H1 (cell line): ENCODE data around the gene PSORS1C1. TPM values are rescaled to one million over a fixed set of nuclear protein-coding genes. Genes with fewer than 3 reads are reported as not detected.

ENCODE experiments used
- CTCF ChIA-PET: fragments of 300-600 bp; sonication (Branson Sonifier 250); formaldehyde crosslinking; loops from one replicate; lab custom pipeline; 2021; ENCODE audit not compliant: partially characterized antibody; lab: Charles Lee
- POLR2A ChIA-PET: fragments of 300-600 bp; sonication (Branson Sonifier 250); formaldehyde crosslinking; loops from one replicate; lab custom pipeline; 2021; ENCODE audit warnings: inconsistent platforms; ENCODE audit not compliant: partially characterized antibody; lab: Charles Lee
- DNase-seq, 2 experiments: peaks; one replicate each; pipeline versions ENCODE4 v3.0.0 to v3.0.0-alpha.2; 2010 to 2022; ENCODE audit warnings: low spot score in 2 of 2, low read depth in 1 of 2, mixed read lengths in 1 of 2
- FAIRE-seq: peaks from 2 replicates; lab custom pipeline; 2011; peaks lifted over from hg19 to GRCh38; lab: Jason Lieb, UNC
- H2AFZ ChIP-seq: 2 replicates; pipeline ENCODE4 v1.8.1; 2012; ENCODE audit warnings: low read length, inconsistent platforms
- H2AK5ac ChIP-seq: 2 replicates; pipeline ENCODE4 v1.6.1; 2013; ENCODE audit warnings: low read depth, low read length
- H2BK120ac ChIP-seq: replicated peaks from 2 replicates; pipeline ENCODE3; 2013; ENCODE audit warnings: low read depth, low read length, inconsistent platforms
- H2BK12ac ChIP-seq: 2 replicates; pipeline ENCODE4 v1.6.1; 2013; ENCODE audit warnings: low read depth, low read length
- H2BK15ac ChIP-seq: 2 replicates; pipeline ENCODE4 v1.6.1; 2013; ENCODE audit warnings: low read length
- H2BK20ac ChIP-seq: 2 replicates; pipeline ENCODE4 v1.6.1; 2013; ENCODE audit warnings: low read length
- H2BK5ac ChIP-seq: 2 replicates; pipeline ENCODE4 v1.6.1; 2013; ENCODE audit warnings: low read depth, low read length
- H3K14ac ChIP-seq: 2 replicates; pipeline ENCODE4 v1.6.1; 2013; ENCODE audit warnings: inconsistent platforms; ENCODE audit not compliant: insufficient read length
- H3K18ac ChIP-seq: 2 replicates; pipeline ENCODE4 v1.6.1; 2013; ENCODE audit warnings: low read length; ENCODE audit errors: extremely low read depth
- H3K23ac ChIP-seq: 2 replicates; pipeline ENCODE4 v1.6.1; 2013; ENCODE audit warnings: inconsistent platforms; ENCODE audit not compliant: insufficient read length
- H3K23me2 ChIP-seq: 2 replicates; pipeline ENCODE4 v1.6.1; 2013; ENCODE audit warnings: low read depth, low read length
- H3K27ac ChIP-seq: 2 replicates; pipeline ENCODE4 v1.6.1; 2011; ENCODE audit warnings: low read depth, low read length, inconsistent platforms
- H3K27me3 ChIP-seq, 4 experiments: replicated peaks in 1 of 4; 1 replicate in 1 of 4; 2 replicates in 3 of 4; pipeline versions ENCODE4 v1.6.1 to v1.8.1; 2011 to 2013; ENCODE audit warnings: low read length in 3 of 4, mild to moderate bottlenecking in 3 of 4, inconsistent platforms in 2 of 4, mixed read lengths in 2 of 4, moderate library complexity in 1 of 4; ENCODE audit not compliant: control insufficient read depth in 3 of 4, insufficient read depth in 3 of 4; ENCODE audit errors: extremely low read depth in 1 of 4
- H3K36me3 ChIP-seq, 4 experiments: 2 replicates each; pipeline versions ENCODE4 v1.6.1 to v1.8.1; 2011 to 2013; ENCODE audit warnings: mild to moderate bottlenecking in 4 of 4, low read length in 3 of 4, moderate library complexity in 2 of 4, control low read depth in 1 of 4, inconsistent platforms in 1 of 4; ENCODE audit not compliant: insufficient read depth in 4 of 4, control insufficient read depth in 2 of 4
- H3K4ac ChIP-seq: replicated peaks from 2 replicates; pipeline ENCODE3; 2013; ENCODE audit warnings: low read length, low read depth, mixed read lengths, inconsistent platforms; ENCODE audit not compliant: insufficient read length
- H3K4me1 ChIP-seq, 4 experiments: replicated peaks in 1 of 4; 1 replicate in 1 of 4; 2 replicates in 3 of 4; pipeline versions ENCODE4 v1.6.1 to v1.8.1; 2011 to 2013; ENCODE audit warnings: low read length in 3 of 4, inconsistent platforms in 2 of 4, mixed read lengths in 1 of 4; ENCODE audit not compliant: insufficient read depth in 4 of 4, control insufficient read depth in 3 of 4
- H3K4me2 ChIP-seq, 2 experiments: 2 replicates each; pipeline versions ENCODE4 v1.6.1 to v1.8.1; 2011 to 2013; ENCODE audit warnings: low read depth in 2 of 2, low read length in 2 of 2, control low read depth in 1 of 2, inconsistent platforms in 1 of 2, mild to moderate bottlenecking in 1 of 2; ENCODE audit not compliant: insufficient read depth in 1 of 2
- H3K4me3 ChIP-seq, 4 experiments: fragments of 200-600, 300-600 bp in 1 of 4; sonication (generic), shearing (Covaris generic), sonication (Bioruptor Twin) in 1 of 4; 2 replicates each; pipeline versions ENCODE4 v1.5.1 to v1.8.1; 2011 to 2016; ENCODE audit warnings: low read length in 4 of 4, low read depth in 3 of 4, control low read depth in 2 of 4, inconsistent platforms in 2 of 4, mild to moderate bottlenecking in 2 of 4, mixed read lengths in 1 of 4, moderate library complexity in 1 of 4; ENCODE audit not compliant: insufficient read depth in 2 of 4; ENCODE audit errors: extremely low read depth in 1 of 4
- H3K56ac ChIP-seq: replicated peaks from 2 replicates; pipeline ENCODE3; 2013; ENCODE audit warnings: low read depth, mild to moderate bottlenecking, mixed read lengths, low read length, inconsistent platforms; ENCODE audit not compliant: insufficient read length
- H3K79me1 ChIP-seq: 2 replicates; pipeline ENCODE4 v1.6.1; 2013; ENCODE audit warnings: low read depth, low read length, control low read depth
- H3K79me2 ChIP-seq, 2 experiments: 2 replicates each; pipeline versions ENCODE4 v1.6.1 to v1.8.1; 2012 to 2013; ENCODE audit warnings: low read length in 2 of 2, mild to moderate bottlenecking in 2 of 2, inconsistent platforms in 1 of 2; ENCODE audit not compliant: insufficient read depth in 2 of 2, control insufficient read depth in 1 of 2
- H3K9ac ChIP-seq, 4 experiments: replicated peaks in 1 of 4; 1 replicate in 1 of 4; 2 replicates in 3 of 4; pipeline versions ENCODE4 v1.6.1 to v1.8.1; 2011 to 2013; ENCODE audit warnings: low read depth in 3 of 4, low read length in 3 of 4, control low read depth in 2 of 4, mild to moderate bottlenecking in 2 of 4, moderate library complexity in 2 of 4, inconsistent platforms in 1 of 4; ENCODE audit errors: extremely low read depth in 1 of 4
- H3K9me3 ChIP-seq, 2 experiments: 2 replicates each; pipeline versions ENCODE4 v1.6.1 to v1.8.1; 2012 to 2013; ENCODE audit warnings: mild to moderate bottlenecking in 2 of 2, moderate library complexity in 2 of 2, control low read depth in 1 of 2, inconsistent platforms in 1 of 2, low read depth in 1 of 2, low read length in 1 of 2, mixed read lengths in 1 of 2; ENCODE audit not compliant: insufficient read depth in 2 of 2
- H4K20me1 ChIP-seq, 2 experiments: replicated peaks in 1 of 2; 2 replicates each; pipeline versions ENCODE3 to v1.8.1; 2011 to 2013; ENCODE audit warnings: inconsistent platforms in 2 of 2, low read length in 2 of 2, mild to moderate bottlenecking in 1 of 2; ENCODE audit not compliant: insufficient read depth in 2 of 2, control insufficient read depth in 1 of 2
- H4K5ac ChIP-seq: 2 replicates; pipeline ENCODE4 v1.6.1; 2013; ENCODE audit warnings: low read length, low read depth, mixed read lengths, inconsistent platforms; ENCODE audit not compliant: insufficient read length
- H4K8ac ChIP-seq: 2 replicates; pipeline ENCODE4 v1.8.0; 2013; ENCODE audit warnings: mild to moderate bottlenecking, moderate library complexity, low read length, inconsistent platforms; ENCODE audit not compliant: insufficient read depth; ENCODE audit errors: extremely low read depth
- H4K91ac ChIP-seq: replicated peaks from 2 replicates; pipeline ENCODE3; 2013; ENCODE audit warnings: low read length, mixed read lengths, inconsistent platforms; ENCODE audit not compliant: insufficient read length
- BCL11A ChIP-seq, 2 experiments: IDR thresholded peaks; one replicate each; pipeline ENCODE4 v1.6.1; 2011; ENCODE audit warnings: low read depth in 2 of 2, low read length in 2 of 2, mild to moderate bottlenecking in 2 of 2
- FOSL1 ChIP-seq: IDR thresholded peaks from 2 replicates; pipeline ENCODE4 v1.6.1; 2011; ENCODE audit warnings: mild to moderate bottlenecking, low read depth, low read length, moderate library complexity; ENCODE audit not compliant: insufficient read depth
- KDM1A ChIP-seq: fragments of 200-600, 300-600 bp; sonication (generic); IDR thresholded peaks from 2 replicates; pipeline ENCODE4 v1.7.1; 2016; ENCODE audit warnings: mild to moderate bottlenecking, low read length, borderline replicate concordance
- NRF1 ChIP-seq: IDR thresholded peaks from 2 replicates; pipeline ENCODE4 v1.6.1; 2011; ENCODE audit warnings: mild to moderate bottlenecking, low read depth, low read length, improper control_type of control experiment
- SAP30 ChIP-seq: fragments of 300-600 bp; sonication (generic); IDR thresholded peaks from 2 replicates; pipeline ENCODE4 v1.7.1; 2012; ENCODE audit warnings: low read length, moderate library complexity, mild to moderate bottlenecking, inconsistent platforms; ENCODE audit not compliant: insufficient read depth, insufficient replicate concordance
- SIRT6 ChIP-seq: IDR thresholded peaks from one replicate; pipeline ENCODE4 v1.7.1; 2012; ENCODE audit warnings: low read length, inconsistent platforms
- SP1 ChIP-seq: IDR thresholded peaks from 2 replicates; pipeline ENCODE4 v1.6.1; 2011; ENCODE audit warnings: low read depth, low read length
- SRF ChIP-seq: IDR thresholded peaks from 2 replicates; pipeline ENCODE4 v1.6.1; 2011; ENCODE audit warnings: mild to moderate bottlenecking, low read depth, low read length, moderate library complexity
- WGBS, 2 experiments: shearing (Covaris generic) in 1 of 2; methylation state at CpG; one replicate each; pipeline versions ENCODE4 v1.1.6 to v1.1.7; 2013 to 2015; ENCODE audit warnings: low lambda C conversion rate in 2 of 2, mixed read lengths in 2 of 2, inconsistent platforms in 1 of 2, low coverage in 1 of 2, missing lambda C conversion rate in 1 of 2; ENCODE audit not compliant: insufficient replicate concordance in 2 of 2, insufficient coverage in 1 of 2, insufficient read length in 1 of 2; ENCODE audit errors: extremely low coverage in 1 of 2, missing lambda C conversion rate in 1 of 2; 5-methylcytosine and 5-hydroxymethylcytosine counted together
- polyA plus RNA-seq, 7 experiments: library from polyadenylated mRNA; depleted of rRNA in 3 of 7; stranded (reverse) in 5 of 7; unstranded in 2 of 7; fragments of >200 nt in 5 of 7; fragments of 200-250 nt in 2 of 7; gene quantifications; 1 replicate in 5 of 7; 2 replicates in 1 of 7; 4 replicates in 1 of 7; pipeline versions ENCODE4 v1.2.1 to v1.2.3, GENCODE V29; 2011 to 2013; ENCODE audit warnings: missing spikeins in 2 of 7, mixed read lengths in 2 of 7
- total RNA-seq: library from RNA; stranded (reverse); fragmentation: NEBNext Ultra II Directional; extraction: Animal tissue kit (Norgen Biotek cat#: 25700); gene quantifications from 2 replicates; pipeline ENCODE4 v1.2.1, GENCODE V29; 2021
- TF ChIP-seq, protein P1 (sequence below): IDR thresholded peaks from 2 replicates; pipeline ENCODE4 v1.6.1; 2011; ENCODE audit warnings: low read depth, mild to moderate bottlenecking, low read length; ENCODE audit not compliant: insufficient read depth
- TF ChIP-seq, protein P2 (sequence below): IDR thresholded peaks from 2 replicates; pipeline ENCODE4 v1.6.1; 2012; ENCODE audit warnings: inconsistent platforms
- TF ChIP-seq, protein P3 (sequence below): IDR thresholded peaks from 2 replicates; pipeline ENCODE4 v1.6.1; 2012; ENCODE audit warnings: low read length, inconsistent platforms

Gene PSORS1C1
- total and polyA plus RNA-seq, 2 of the 8 experiments (the other 6 are each of a cell fraction or from before 2014, with no cell fraction given): 0.12 to 0.52 TPM

DNA sequence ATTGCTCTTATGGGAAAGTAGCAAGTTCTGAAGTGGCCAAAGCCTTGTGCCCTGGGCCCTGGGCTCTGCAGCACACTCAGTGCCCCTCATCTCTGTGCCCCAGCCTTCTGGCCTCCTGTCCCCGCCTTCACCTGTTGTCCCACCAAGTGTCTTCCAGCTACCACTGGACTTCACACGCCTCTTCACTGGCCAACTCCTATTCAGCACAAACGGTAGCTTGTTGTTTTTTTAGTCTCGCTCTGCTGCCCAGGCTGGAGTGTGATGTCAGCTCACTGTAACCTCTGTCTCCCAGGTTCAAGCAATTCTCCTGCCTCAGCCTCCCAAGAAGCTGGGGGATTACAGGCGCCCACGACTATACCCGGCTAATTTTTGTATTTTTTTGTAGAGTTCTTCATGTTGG lies 38.2 kb downstream of the PSORS1C1 start:
- no peak for FAIRE-seq
- ChIA-PET CTCF (interaction anchor here (1.1 to 3.2 kb wide), 8 partner anchors 13 to 65 kb away, joined by 3 to 15 read pairs (median 4); partner anchors contain the start of gene PSORS1C2), POLR2A (interaction anchor here (61.6 to 68.5 kb wide), 2 partner anchors 5 to 16 kb away, joined by 2251 read pairs; partner anchors contain the start of genes CCHCR1, CDSN, POU5F1 and PSORS1C1)
- TF ChIP-seq KDM1A (no peak), BCL11A (IDR thresholded peaks at IDR 0.05; ENCODE audit: low read depth in 2 of 2, low read length in 2 of 2) (no peak), NRF1 (no peak), FOSL1 (no peak), SRF (no peak), SAP30 (no peak), SP1 (no peak), SIRT6 (no peak)
- TF ChIP-seq, protein P1, sequence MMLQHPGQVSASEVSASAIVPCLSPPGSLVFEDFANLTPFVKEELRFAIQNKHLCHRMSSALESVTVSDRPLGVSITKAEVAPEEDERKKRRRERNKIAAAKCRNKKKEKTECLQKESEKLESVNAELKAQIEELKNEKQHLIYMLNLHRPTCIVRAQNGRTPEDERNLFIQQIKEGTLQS: no peak
- TF ChIP-seq, protein P2, sequence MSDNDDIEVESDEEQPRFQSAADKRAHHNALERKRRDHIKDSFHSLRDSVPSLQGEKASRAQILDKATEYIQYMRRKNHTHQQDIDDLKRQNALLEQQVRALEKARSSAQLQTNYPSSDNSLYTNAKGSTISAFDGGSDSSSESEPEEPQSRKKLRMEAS: no peak
- TF ChIP-seq, protein P3, sequence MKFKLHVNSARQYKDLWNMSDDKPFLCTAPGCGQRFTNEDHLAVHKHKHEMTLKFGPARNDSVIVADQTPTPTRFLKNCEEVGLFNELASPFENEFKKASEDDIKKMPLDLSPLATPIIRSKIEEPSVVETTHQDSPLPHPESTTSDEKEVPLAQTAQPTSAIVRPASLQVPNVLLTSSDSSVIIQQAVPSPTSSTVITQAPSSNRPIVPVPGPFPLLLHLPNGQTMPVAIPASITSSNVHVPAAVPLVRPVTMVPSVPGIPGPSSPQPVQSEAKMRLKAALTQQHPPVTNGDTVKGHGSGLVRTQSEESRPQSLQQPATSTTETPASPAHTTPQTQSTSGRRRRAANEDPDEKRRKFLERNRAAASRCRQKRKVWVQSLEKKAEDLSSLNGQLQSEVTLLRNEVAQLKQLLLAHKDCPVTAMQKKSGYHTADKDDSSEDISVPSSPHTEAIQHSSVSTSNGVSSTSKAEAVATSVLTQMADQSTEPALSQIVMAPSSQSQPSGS: no peak

More for the DNA sequence above, 38.2 kb downstream of the PSORS1C1 start:
- no peak overlapping the region for H2BK5ac ChIP-seq
- H4K91ac ChIP-seq: no peak overlapping the region
- no peak overlapping the region for H3K14ac ChIP-seq
- H3K56ac ChIP-seq: no peak overlapping the region
- no peak overlapping the region for H2BK12ac ChIP-seq
- H3K27ac ChIP-seq: no peak overlapping the region
- H3K23ac ChIP-seq: no peak overlapping the region
- no peaks in the 10 kb centered on the region for H3K79me2 ChIP-seq
- no peak overlapping the region; the same call in 1 of the 2 replicates for H4K8ac ChIP-seq
- no peak overlapping the region for H3K4me2 ChIP-seq
- H3K4me1 ChIP-seq: peaks cover 0 to 13% (median 5%) of the 10 kb centered on the region in 4 experiments; a peak in 3 of 7 replicates
- H3K79me1 ChIP-seq: no peaks in the 10 kb centered on the region
- H3K9ac ChIP-seq: peak overlapping the region in 1 of 4 experiments; percentile 1; a peak in 2 of 7 replicates
- peaks cover 0 to 3% of the 10 kb centered on the region in 2 experiments for H4K20me1 ChIP-seq
- H2BK20ac ChIP-seq: no peak overlapping the region
- peaks cover 0 to 40% (median 7%) of the 10 kb centered on the region in 4 experiments; a peak in 7 of 8 replicates for H3K36me3 ChIP-seq
- H2AFZ ChIP-seq: no peak overlapping the region
- H3K4me3 ChIP-seq: no peak overlapping the region
- DNase-seq: no peak
- H2BK15ac ChIP-seq: no peak overlapping the region
- peaks cover 3% of the 10 kb centered on the region; the same call in 1 of the 2 replicates for H3K23me2 ChIP-seq
- H2AK5ac ChIP-seq: no peak overlapping the region
- no peaks in the 10 kb centered on the region for H3K9me3 ChIP-seq
- H4K5ac ChIP-seq: no peak overlapping the region
- no peak overlapping the region for H2BK120ac ChIP-seq
- no peak overlapping the region for H3K18ac ChIP-seq
- no peak overlapping the region for H3K4ac ChIP-seq
- WGBS, 2 experiments: 92% methylated on average over 7 of the region's 7 CpGs; no CpG with 5 or more reads in 1 of the 2 experiments
- no peaks in the 10 kb centered on the region for H3K27me3 ChIP-seq
